AG04449 (cell line): ENCODE results near the gene BTF3.

Experiments
- CTCF ChIA-PET: fragments of 350-600 bp; formaldehyde crosslinking; extraction: SDS; loops from one replicate; lab custom pipeline; 2021; ENCODE audit warnings: antibody characterized with exemption; lab: Yijun Ruan, JAX
- POLR2A ChIA-PET: fragments of 400-600, 350-600 bp; formaldehyde crosslinking; extraction: SDS; loops from one replicate; lab custom pipeline; 2020; ENCODE audit warnings: antibody characterized with exemption, inconsistent platforms; lab: Yijun Ruan, JAX
- DNase-seq: peaks from one replicate; pipeline ENCODE4 v3.0.0-alpha.2; 2010; ENCODE audit warnings: low read depth, low spot score
- H3K4me3 ChIP-seq: 2 replicates; pipeline ENCODE4 v1.5.1; 2011; ENCODE audit warnings: low read depth, mild to moderate bottlenecking, control low read depth, low read length
- TF ChIP-seq, protein P1 (sequence below): IDR thresholded peaks from one replicate; pipeline ENCODE4 v1.5.1; 2011; ENCODE audit warnings: mild to moderate bottlenecking, moderate library complexity, low read length, control low read depth, inconsistent platforms; ENCODE audit not compliant: insufficient read depth; ENCODE audit errors: missing control alignments

BTF3 gene

DNA sequence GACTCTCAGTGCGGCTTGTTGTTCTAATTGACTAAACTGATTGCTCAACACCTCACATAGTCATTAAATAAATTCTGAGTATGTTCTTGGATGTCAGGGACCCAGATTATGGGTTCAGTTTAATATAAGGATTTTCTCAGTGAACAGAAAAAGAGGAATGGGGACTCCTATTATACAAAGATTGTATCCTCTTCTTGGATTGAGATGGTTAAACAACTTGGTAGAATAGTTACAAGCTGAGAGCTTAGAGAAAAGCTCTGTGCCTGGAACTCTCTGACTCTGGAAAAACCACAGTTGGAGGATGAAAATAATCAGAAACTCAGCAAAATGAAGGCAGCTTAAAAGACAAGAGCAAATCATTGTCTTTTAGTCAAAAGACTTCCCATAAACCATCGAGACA, 36.7 kb downstream of the BTF3 start:
- H3K4me3 ChIP-seq, result no peak overlapping the region
- TF ChIP-seq, protein P1, sequence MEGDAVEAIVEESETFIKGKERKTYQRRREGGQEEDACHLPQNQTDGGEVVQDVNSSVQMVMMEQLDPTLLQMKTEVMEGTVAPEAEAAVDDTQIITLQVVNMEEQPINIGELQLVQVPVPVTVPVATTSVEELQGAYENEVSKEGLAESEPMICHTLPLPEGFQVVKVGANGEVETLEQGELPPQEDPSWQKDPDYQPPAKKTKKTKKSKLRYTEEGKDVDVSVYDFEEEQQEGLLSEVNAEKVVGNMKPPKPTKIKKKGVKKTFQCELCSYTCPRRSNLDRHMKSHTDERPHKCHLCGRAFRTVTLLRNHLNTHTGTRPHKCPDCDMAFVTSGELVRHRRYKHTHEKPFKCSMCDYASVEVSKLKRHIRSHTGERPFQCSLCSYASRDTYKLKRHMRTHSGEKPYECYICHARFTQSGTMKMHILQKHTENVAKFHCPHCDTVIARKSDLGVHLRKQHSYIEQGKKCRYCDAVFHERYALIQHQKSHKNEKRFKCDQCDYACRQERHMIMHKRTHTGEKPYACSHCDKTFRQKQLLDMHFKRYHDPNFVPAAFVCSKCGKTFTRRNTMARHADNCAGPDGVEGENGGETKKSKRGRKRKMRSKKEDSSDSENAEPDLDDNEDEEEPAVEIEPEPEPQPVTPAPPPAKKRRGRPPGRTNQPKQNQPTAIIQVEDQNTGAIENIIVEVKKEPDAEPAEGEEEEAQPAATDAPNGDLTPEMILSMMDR, result no peak
- DNase-seq, result no peak
- ChIA-PET CTCF (interaction anchor here (0.9 to 10.4 kb wide), 6 partner anchors 8 to 317 kb away, joined by 3 to 205 read pairs (median 6); no protein-coding TSS in a partner anchor), POLR2A (no interaction called here)

- no peak overlapping the region for H3K4me3 ChIP-seq
- POLR2A ChIA-PET, result no interaction called here
- TF ChIP-seq, protein P1, result no peak
- CTCF ChIA-PET, result interaction anchor here (3.6 to 10.4 kb wide), 2 partner anchors 20 to 24 kb away, joined by 18 to 205 read pairs; partner anchors contain the start of genes ANKRA2 and UTP15
- no peak for DNase-seq
Observed at GRCh38 chr5:73539730-73540129, 41.5 kb downstream of the BTF3 start.

GRCh38 chr5:73540192-73540591, 42.0 kb downstream of the BTF3 start:
- ChIA-PET CTCF (interaction anchor here (10.4 kb wide), 1 partner anchor 21 kb away, joined by 205 read pairs; no protein-coding TSS in a partner anchor), POLR2A (no interaction called here)
- H3K4me3 ChIP-seq, result no peak overlapping the region
- TF ChIP-seq, protein P1, result no peak
- no peak for DNase-seq

- no peak for DNase-seq
- no peak overlapping the region for H3K4me3 ChIP-seq
- POLR2A ChIA-PET, result interaction anchor here (0.6 kb wide), 1 partner anchor 198 kb away, joined by 4 read pairs; no protein-coding TSS in a partner anchor
- TF ChIP-seq, protein P1, result no peak
- CTCF ChIA-PET, result interaction anchor here (0.9 to 10.4 kb wide), 6 partner anchors 23 to 1107 kb away, joined by 3 to 205 read pairs (median 4); no protein-coding TSS in a partner anchor
Observed at GRCh38 chr5:73542020-73542419, 43.8 kb downstream of the BTF3 start.

DNA sequence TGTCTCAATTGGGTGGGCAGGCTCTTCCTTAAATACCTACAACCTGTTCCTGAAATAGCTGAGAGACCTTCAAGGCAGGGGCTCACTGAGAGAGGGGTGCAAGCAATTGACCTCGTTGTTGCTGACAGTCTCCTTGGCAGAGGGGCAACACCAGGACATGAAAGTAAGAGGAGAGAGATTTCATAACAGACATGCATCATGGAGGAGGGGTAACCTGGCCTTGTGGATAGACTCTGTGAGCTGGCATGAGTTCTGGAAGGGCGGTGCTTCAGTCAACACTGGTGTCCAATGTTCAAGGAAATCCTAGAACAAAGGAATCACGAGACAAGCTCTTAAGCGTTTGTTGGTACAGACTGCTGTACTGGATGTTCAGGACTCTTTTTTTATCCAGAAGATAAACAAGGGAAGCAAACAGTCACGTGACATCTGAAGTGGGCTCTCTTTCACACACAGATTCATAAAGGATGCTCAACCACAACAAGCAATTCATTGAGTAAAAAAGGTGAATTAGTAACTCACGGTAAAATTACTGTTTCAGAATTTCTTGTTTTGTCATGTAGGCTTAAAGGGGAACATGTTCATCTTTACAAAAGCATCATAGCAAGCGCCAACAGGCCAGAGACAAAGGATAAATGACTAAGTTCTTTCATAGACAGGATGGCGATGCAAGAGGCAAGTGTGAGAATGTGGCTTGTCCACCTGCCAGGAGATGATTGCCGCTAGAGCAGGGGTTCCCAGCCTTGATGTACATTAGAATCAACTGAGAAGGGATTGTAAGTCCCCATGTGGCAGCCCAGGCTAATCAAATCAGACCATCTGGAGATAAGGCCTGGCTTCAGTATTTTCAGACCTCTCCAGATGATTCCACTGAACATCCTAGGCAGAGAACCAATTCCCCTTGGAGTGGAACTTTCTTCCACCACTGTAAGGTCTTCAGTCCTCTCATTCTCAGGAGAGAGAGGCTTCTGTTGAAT, 46.5 kb downstream of the BTF3 start:
- ChIA-PET POLR2A (no interaction called here), CTCF (interaction anchor here (1.5 kb wide), 1 partner anchor 25 kb away, joined by 8 read pairs; no protein-coding TSS in a partner anchor)
- TF ChIP-seq, protein P1, result no peak
- no peak overlapping the region for H3K4me3 ChIP-seq
- no peak for DNase-seq

GRCh38 chr5:73545403-73545779, 47.1 kb downstream of the BTF3 start:
- ChIA-PET POLR2A (no interaction called here), CTCF (interaction anchor here (0.7 to 4.3 kb wide), 2 partner anchors 8 to 203 kb away, joined by 3 to 30 read pairs; no protein-coding TSS in a partner anchor)
- TF ChIP-seq, protein P1, result no peak
- no peak for DNase-seq
- H3K4me3 ChIP-seq, result no peak overlapping the region
